PC-9 (cell line): Measurements from ENCODE around the gene PDRG1. TPM values are rescaled to one million over a fixed set of nuclear protein-coding genes. Genes with fewer than 3 reads are reported as not detected.

ENCODE experiments used
- BruUV-seq: library from RNA; stranded (reverse); fragments of 400-500 nt; replicated peaks from 2 replicates; lab custom pipeline; 2021; lab: Mats Ljungman, UMichigan
- CTCF ChIA-PET: fragments of 300-600 bp; sonication (Branson Sonifier 250); formaldehyde crosslinking; loops from one replicate; lab custom pipeline; 2022; ENCODE audit warnings: antibody characterized with exemption; lab: Charles Lee
- POLR2A ChIA-PET: fragments of 300-600 bp; sonication (Branson Sonifier 250); formaldehyde crosslinking; loops from one replicate; lab custom pipeline; 2022; ENCODE audit warnings: antibody characterized with exemption; ENCODE audit not compliant: unreplicated experiment; lab: Charles Lee
- DNase-seq, 2 experiments: peaks; one replicate each; pipeline versions ENCODE4 v3.0.0 to v3.0.0-alpha.2; 2015 to 2022; ENCODE audit warnings: mixed read lengths in 1 of 2
- H2AFZ ChIP-seq: fragments of 200-600 bp; sonication (generic); 2 replicates; pipeline ENCODE4 v1.8.1; 2017; ENCODE audit warnings: antibody characterized with exemption
- H3F3A ChIP-seq: fragments of 200-600 bp; sonication (generic); 2 replicates; pipeline ENCODE4 v1.8.1; 2017; ENCODE audit warnings: antibody characterized with exemption, mild to moderate bottlenecking, low read depth; ENCODE audit not compliant: insufficient read depth
- H3K27ac ChIP-seq: fragments of 200-600 bp; sonication (generic); 2 replicates; pipeline ENCODE4 v1.6.1; 2016; ENCODE audit warnings: mixed run types
- H3K27me3 ChIP-seq: fragments of 200-600 bp; sonication (generic); 2 replicates; pipeline ENCODE4 v1.6.1; 2016; ENCODE audit warnings: low read depth, mixed run types; ENCODE audit not compliant: insufficient read depth
- H3K36me3 ChIP-seq: fragments of 200-600 bp; sonication (generic); 2 replicates; pipeline ENCODE4 v1.6.1; 2016; ENCODE audit warnings: low read depth, mixed run types
- H3K4me1 ChIP-seq: fragments of 200-600 bp; sonication (generic); replicated peaks from 2 replicates; pipeline ENCODE4 v1.6.1; 2016; ENCODE audit warnings: mixed run types; ENCODE audit not compliant: insufficient read depth
- H3K4me2 ChIP-seq: fragments of 200-600 bp; sonication (generic); 2 replicates; pipeline ENCODE4 v1.6.1; 2017; ENCODE audit warnings: mixed run types
- H3K4me3 ChIP-seq: fragments of 200-600 bp; sonication (generic); 2 replicates; pipeline ENCODE4 v1.6.1; 2016; ENCODE audit warnings: mixed run types
- H3K79me2 ChIP-seq: fragments of 200-600 bp; sonication (generic); 2 replicates; pipeline ENCODE4 v1.6.1; 2017; ENCODE audit warnings: low read depth, mixed run types
- H3K9me2 ChIP-seq: fragments of 200-600 bp; sonication (generic); 2 replicates; pipeline ENCODE4 v1.8.1; 2017; ENCODE audit warnings: mild to moderate bottlenecking; ENCODE audit not compliant: insufficient read depth
- H3K9me3 ChIP-seq: fragments of 200-600 bp; sonication (generic); 2 replicates; pipeline ENCODE4 v1.8.1; 2016; ENCODE audit warnings: low read depth; ENCODE audit not compliant: insufficient read depth
- H4K20me1 ChIP-seq: fragments of 200-600 bp; sonication (generic); 2 replicates; pipeline ENCODE4 v1.8.1; 2017; ENCODE audit not compliant: insufficient read depth
- CTCF ChIP-seq: fragments of 200-600 bp; sonication (generic); conservative IDR thresholded peaks from 2 replicates; pipeline ENCODE4 v1.6.1; 2017; ENCODE audit warnings: mixed run types, antibody characterized with exemption, mild to moderate bottlenecking, moderate library complexity
- EZH2 ChIP-seq: fragments of 200-600 bp; sonication (generic); IDR thresholded peaks from 2 replicates; pipeline ENCODE4 v1.8.0; 2017; ENCODE audit warnings: antibody characterized with exemption, low read depth
- intact Hi-C: fragments of 100-400 bp; cut with micrococcal nuclease; formaldehyde crosslinking; loops from one replicate; pipeline ENCODE4 v1.10.0; 2022; ENCODE audit not compliant: unreplicated experiment
- total RNA-seq: library from RNA; stranded (reverse); gene quantifications from 2 replicates; pipeline ENCODE4 v1.2.3, GENCODE V29; 2021

PDRG1 gene
- total RNA-seq, 1 experiment from 2014 or later, result 13.7 TPM

DNA sequence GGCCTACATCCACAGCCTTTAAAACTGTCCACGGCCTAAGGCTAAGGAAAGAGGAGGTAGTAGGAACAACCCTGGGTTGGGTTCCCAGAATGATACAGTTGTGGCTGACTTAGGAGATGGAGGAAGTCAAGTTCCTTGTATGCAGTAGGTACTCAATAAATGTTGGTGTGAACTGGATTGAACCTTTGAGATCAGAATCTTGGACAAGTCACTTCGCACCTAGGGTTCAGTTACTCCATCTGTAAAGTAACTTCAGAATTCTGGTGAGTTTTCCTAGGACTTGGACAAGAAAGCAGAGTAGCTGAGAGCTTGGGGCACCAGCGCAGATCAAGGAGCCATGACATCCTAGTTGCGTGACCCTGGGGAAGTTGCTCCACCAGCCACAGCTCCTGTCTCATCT, 25.2 kb upstream of the PDRG1 start:
- Histone ChIP-seq H3K9me2 (no peaks in the 10 kb centered on the region), H3K27me3 (peaks cover 61% of the 10 kb centered on the region), H3K36me3 (no peaks in the 10 kb centered on the region), H2AFZ (no peak overlapping the region), H3K4me3 (no peak overlapping the region), H3K27ac (no peak overlapping the region), H3F3A (no peaks in the 10 kb centered on the region), H3K9me3 (no peaks in the 10 kb centered on the region), H4K20me1 (no peaks in the 10 kb centered on the region), H3K79me2 (no peaks in the 10 kb centered on the region), H3K4me2 (no peak overlapping the region), H3K4me1 (no peaks in the 10 kb centered on the region)
- DNase-seq, result no peak
- no TSS peak for BruUV-seq
- TF ChIP-seq CTCF, result no peak
- no peak for TF ChIP-seq EZH2
- intact Hi-C loops, result no loop called here
- ChIA-PET POLR2A (no interaction called here), CTCF (no interaction called here)

GRCh38 chr20:31975874-31976273, 24.0 kb upstream of the PDRG1 start:
- POLR2A ChIA-PET, result no interaction called here

GRCh38 chr20:31974951-31975487, 23.2 kb upstream of the PDRG1 start:
- Histone ChIP-seq H3K4me3 (no peak overlapping the region), H3F3A (no peaks in the 10 kb centered on the region), H3K36me3 (no peaks in the 10 kb centered on the region), H3K4me2 (no peak overlapping the region), H2AFZ (no peak overlapping the region), H3K79me2 (no peaks in the 10 kb centered on the region), H4K20me1 (no peaks in the 10 kb centered on the region), H3K4me1 (no peaks in the 10 kb centered on the region), H3K9me2 (no peaks in the 10 kb centered on the region), H3K9me3 (no peaks in the 10 kb centered on the region), H3K27ac (no peak overlapping the region), H3K27me3 (peaks cover 43% of the 10 kb centered on the region)
- DNase-seq, result no peak
- ChIA-PET CTCF (no interaction called here), POLR2A (no interaction called here)
- no peak for TF ChIP-seq EZH2
- intact Hi-C loops, result no loop called here
- no TSS peak for BruUV-seq

More at GRCh38 chr20:31975874-31976273, 24.0 kb upstream of the PDRG1 start:
- no peak overlapping the region for H3K4me3 ChIP-seq
- TF ChIP-seq EZH2 (no peak), CTCF (no peak)
- no peaks in the 10 kb centered on the region for H4K20me1 ChIP-seq
- no peak overlapping the region for H3K27ac ChIP-seq
- H3K9me2 ChIP-seq, result no peaks in the 10 kb centered on the region
- H3K36me3 ChIP-seq, result no peaks in the 10 kb centered on the region
- no peaks in the 10 kb centered on the region for H3F3A ChIP-seq
- DNase-seq, result no peak
- no peak overlapping the region for H2AFZ ChIP-seq
- no peak overlapping the region for H3K4me2 ChIP-seq
- no peaks in the 10 kb centered on the region for H3K9me3 ChIP-seq
- CTCF ChIA-PET, result no interaction called here
- no TSS peak for BruUV-seq
- intact Hi-C loops, result no loop called here
- peaks cover 50% of the 10 kb centered on the region for H3K27me3 ChIP-seq
- no peaks in the 10 kb centered on the region for H3K79me2 ChIP-seq
- H3K4me1 ChIP-seq, result no peaks in the 10 kb centered on the region

DNA sequence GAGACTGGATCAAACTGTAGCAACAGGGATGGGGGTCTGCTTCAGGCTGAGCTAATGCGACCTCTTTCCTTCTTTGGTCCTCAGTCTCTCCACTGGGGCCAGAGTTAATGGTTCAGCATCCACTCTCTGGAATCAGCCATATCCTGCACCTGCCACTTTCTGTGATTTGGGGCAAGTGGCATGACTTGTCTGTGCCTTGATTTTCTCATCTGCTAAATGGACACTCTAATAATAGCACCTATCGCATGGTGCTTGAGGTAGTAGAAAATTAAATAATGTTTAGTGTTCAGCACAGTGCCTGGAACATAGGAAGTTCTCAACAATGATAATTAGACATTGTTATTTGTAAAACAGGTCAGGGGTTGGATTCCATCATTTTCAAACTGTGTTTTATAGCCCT, 22.4 kb upstream of the PDRG1 start:
- intact Hi-C loops, result no loop called here
- BruUV-seq, result no TSS peak
- POLR2A ChIA-PET, result no interaction called here

More for the DNA sequence above, 22.4 kb upstream of the PDRG1 start:
- no peak for DNase-seq
- H3K79me2 ChIP-seq, result no peaks in the 10 kb centered on the region
- H3K27ac ChIP-seq, result no peak overlapping the region
- no peak overlapping the region for H3K4me2 ChIP-seq
- CTCF ChIA-PET, result no interaction called here
- no peak overlapping the region for H2AFZ ChIP-seq
- H3K9me3 ChIP-seq, result no peaks in the 10 kb centered on the region
- peaks cover 49% of the 10 kb centered on the region for H3K27me3 ChIP-seq
- no peaks in the 10 kb centered on the region for H3K9me2 ChIP-seq
- H3K4me3 ChIP-seq, result no peak overlapping the region
- H4K20me1 ChIP-seq, result no peaks in the 10 kb centered on the region
- no peaks in the 10 kb centered on the region for H3F3A ChIP-seq
- no peak for TF ChIP-seq CTCF
- no peak for TF ChIP-seq EZH2
- no peaks in the 10 kb centered on the region for H3K4me1 ChIP-seq
- H3K36me3 ChIP-seq, result no peaks in the 10 kb centered on the region
